ENCODE data around the gene WDR87. TPM values are rescaled to one million over a fixed set of nuclear protein-coding genes. Genes with fewer than 3 reads are reported as not detected.
"Not testable (repeated sequence)": the region's sequence is repeated elsewhere in the genome, so short reads cannot be mapped to it uniquely, and the experiment has no call there.

Gene WDR87
- total RNA-seq, 2 donors from 2014 or later, result not detected

DNA sequence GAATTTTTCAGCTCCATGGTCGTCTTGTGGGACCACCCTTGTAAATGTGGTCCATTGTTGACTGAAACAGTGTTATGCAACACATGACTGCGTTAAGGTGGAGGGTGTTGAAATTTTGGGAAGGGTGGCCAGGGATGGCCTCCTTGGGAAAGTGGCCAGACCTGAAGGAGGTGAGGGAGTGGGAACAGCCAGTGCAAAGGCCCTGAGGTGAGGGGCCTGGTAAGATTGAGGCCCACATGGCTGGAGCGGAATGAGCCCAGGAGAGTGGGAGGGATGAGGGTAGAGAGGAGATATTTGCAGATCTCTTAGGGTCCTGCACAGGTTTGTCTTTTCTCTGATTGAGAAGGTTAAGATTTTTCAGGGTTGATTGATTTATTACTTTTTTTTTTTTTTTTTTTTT is 18.8 kb upstream of the WDR87 start:
- TF ChIP-seq CTCF (IDR thresholded peaks at IDR 0.05), result no peak
- ATAC-seq (ENCODE audit: insufficient number of reproducible peaks, low FRiP score, low read depth), result no peak
- H3K27ac ChIP-seq, result no peak overlapping the region
- H3K4me1 ChIP-seq (ENCODE audit: control insufficient read depth in 1 of 2, low read depth in 2 of 2), result no peaks in the 10 kb centered on the region
- H3K36me3 ChIP-seq, result no peaks in the 10 kb centered on the region
- no peak for DNase-seq (ENCODE audit: low spot score)
- no peaks in the 10 kb centered on the region for H3K27me3 ChIP-seq (replicated peaks; ENCODE audit: insufficient read depth)
- H3K4me3 ChIP-seq, result no peak overlapping the region
- no peaks in the 10 kb centered on the region for H3K9me3 ChIP-seq

DNA sequence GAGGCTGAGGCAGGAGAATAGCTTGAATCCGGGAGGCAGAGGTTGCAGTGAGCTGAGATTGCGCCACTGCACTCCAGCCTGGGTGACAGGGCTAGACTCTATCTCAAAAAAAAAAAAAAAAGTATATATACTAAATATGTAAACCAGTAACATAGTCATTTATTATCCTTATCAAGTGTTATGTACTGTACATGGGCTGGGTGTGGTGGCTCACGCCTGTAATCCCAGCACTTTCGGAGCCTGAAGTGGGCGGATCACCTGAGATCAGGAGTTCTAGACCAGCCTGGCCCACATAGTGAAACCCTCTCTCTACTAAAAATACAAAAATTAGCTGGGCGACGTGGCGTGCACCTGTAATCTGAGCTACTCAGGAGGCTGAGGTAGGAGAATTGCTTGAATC is 18.2 kb upstream of the WDR87 start:
- not testable (repeated sequence) for ATAC-seq (ENCODE audit: insufficient number of reproducible peaks, low FRiP score, low read depth); H3K36me3 ChIP-seq; H3K4me1 ChIP-seq (ENCODE audit: control insufficient read depth in 1 of 2, low read depth in 2 of 2); H3K9me3 ChIP-seq; H3K27me3 ChIP-seq (replicated peaks; ENCODE audit: insufficient read depth); H3K4me3 ChIP-seq; DNase-seq (ENCODE audit: low spot score); H3K27ac ChIP-seq

DNA sequence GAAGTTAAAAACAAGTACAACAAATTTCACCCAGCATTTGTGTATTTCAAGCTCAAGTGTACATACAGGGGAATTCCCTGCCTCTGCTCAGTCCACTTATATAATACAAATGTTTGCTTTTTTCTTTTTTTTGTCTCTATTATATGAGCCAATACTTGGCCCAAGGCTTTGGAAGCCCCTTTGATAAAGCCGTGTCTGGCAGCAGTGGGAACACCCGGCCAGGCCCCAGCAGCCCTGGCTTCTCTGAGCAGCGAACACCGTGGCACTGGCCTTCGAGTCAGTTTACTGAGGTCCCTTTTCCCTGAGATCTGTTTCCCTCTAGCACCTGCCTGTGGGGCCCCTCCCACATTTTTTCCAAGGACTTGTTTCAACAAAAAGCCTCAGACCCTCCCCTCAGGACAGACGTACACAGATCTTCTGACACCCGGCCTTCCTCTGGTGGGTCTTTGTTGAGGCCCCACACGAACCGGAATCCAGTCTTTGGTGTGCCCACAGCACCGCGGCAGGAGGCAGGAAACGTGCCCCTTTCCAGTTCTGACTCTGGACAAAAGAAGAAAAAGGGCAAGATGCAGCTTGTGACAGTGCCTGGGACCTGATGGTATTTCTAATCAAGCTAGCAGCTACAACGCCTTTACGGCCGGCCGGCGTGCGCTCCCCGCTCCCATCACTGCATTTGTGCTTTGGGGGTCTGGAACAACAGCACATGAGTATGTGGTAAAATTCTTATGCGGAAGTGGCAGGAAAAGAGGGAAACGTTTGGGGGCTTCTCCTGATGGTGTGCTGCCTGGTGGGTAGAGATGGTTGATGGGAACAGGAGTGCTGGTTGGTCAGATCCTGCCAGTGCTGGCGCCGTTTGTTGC is 14.4 kb upstream of the WDR87 start:
- ATAC-seq (ENCODE audit: insufficient number of reproducible peaks, low FRiP score, low read depth), result no peak

DNA sequence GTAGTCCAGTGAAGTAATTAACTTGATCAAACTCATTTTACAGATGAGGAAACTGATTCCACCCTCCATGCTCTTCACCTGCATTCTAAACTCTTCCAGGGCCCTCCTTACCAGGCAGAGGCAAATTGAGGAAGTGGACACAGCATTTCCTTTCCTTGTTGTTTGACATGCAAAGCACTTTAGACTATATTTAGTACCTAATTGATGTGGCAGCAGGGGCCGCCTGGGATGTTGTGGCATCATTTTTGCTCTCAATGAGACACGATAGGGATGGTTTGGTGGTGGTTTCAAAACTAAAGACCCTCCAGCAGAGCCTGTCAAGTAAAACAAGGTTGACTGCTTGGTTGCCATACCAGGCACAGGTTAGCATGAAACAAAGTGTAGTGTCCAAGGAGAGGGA is 8.5 kb upstream of the WDR87 start:
- Histone ChIP-seq H3K4me3 (no peak overlapping the region), H3K27ac (no peak overlapping the region), H3K9me3 (no peaks in the 10 kb centered on the region), H3K36me3 (no peaks in the 10 kb centered on the region), H3K27me3 (replicated peaks; ENCODE audit: insufficient read depth) (no peaks in the 10 kb centered on the region), H3K4me1 (ENCODE audit: control insufficient read depth in 1 of 2, low read depth in 2 of 2) (no peaks in the 10 kb centered on the region)
- ATAC-seq (ENCODE audit: insufficient number of reproducible peaks, low FRiP score, low read depth) (no peak), DNase-seq (ENCODE audit: low spot score) (no peak)
- TF ChIP-seq CTCF (IDR thresholded peaks at IDR 0.05), result no peak

More for the DNA sequence above, 14.4 kb upstream of the WDR87 start:
- no peak for DNase-seq (ENCODE audit: low spot score)
- Histone ChIP-seq H3K9me3 (no peaks in the 10 kb centered on the region), H3K27me3 (replicated peaks; ENCODE audit: insufficient read depth) (no peaks in the 10 kb centered on the region), H3K36me3 (no peaks in the 10 kb centered on the region), H3K4me1 (ENCODE audit: control insufficient read depth in 1 of 2, low read depth in 2 of 2) (no peaks in the 10 kb centered on the region), H3K4me3 (no peak overlapping the region), H3K27ac (no peak overlapping the region)
- TF ChIP-seq CTCF (IDR thresholded peaks at IDR 0.05), result no peak

DNA sequence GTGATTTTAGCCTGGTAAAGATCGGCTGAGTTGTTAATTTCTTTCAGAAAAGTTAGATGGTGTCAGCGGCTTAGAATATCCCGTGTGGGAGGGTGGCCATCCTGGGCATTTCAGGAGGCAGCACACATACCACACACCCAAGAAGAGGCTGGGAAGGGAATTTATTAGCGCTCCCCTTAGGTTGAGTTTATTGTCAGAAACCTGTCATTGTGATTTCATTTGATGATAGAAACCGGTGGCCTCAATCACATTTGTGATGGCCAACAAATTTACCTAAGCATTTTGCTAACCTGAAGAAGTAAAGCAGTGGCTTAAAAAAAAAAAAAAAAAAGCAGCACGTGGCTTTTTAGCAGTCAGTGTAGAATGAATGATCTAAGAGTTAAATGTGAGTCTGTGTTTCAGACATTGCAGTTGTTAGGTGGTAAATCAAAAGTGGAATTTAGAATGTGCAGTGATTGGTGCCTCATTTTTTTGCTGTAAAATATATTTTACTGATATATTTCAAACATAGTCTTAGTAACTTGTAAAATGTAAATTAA is 3.3 kb upstream of the WDR87 start:
- H3K4me1 ChIP-seq (ENCODE audit: control insufficient read depth in 1 of 2, low read depth in 2 of 2), result peaks cover 5 to 13% of the 10 kb centered on the region in 2 donors
- H3K27ac ChIP-seq, result no peak overlapping the region
- no peak overlapping the region for H3K4me3 ChIP-seq
- no peaks in the 10 kb centered on the region for H3K9me3 ChIP-seq
- no peaks in the 10 kb centered on the region for H3K27me3 ChIP-seq (replicated peaks; ENCODE audit: insufficient read depth)
- no peak for DNase-seq (ENCODE audit: low spot score)
- ATAC-seq (ENCODE audit: insufficient number of reproducible peaks, low FRiP score, low read depth), result no peak
- TF ChIP-seq CTCF (IDR thresholded peaks at IDR 0.05), result no peak
- no peaks in the 10 kb centered on the region for H3K36me3 ChIP-seq

Measured in thoracic aorta (tissue), 2 donors.